SK-N-SH (cell line): ENCODE results near the gene NDUFS2. TPM values are rescaled to one million over a fixed set of nuclear protein-coding genes. Genes with fewer than 3 reads are reported as not detected.
A peak's percentile ranks its signal among the peaks of the same experiment; 100 is the strongest.

Source experiments
- CTCF ChIA-PET: fragments of 300-600, 350-600 bp; formaldehyde crosslinking; extraction: SDS; loops from one replicate; lab custom pipeline; 2021; lab: Yijun Ruan, JAX
- POLR2A ChIA-PET: fragments of 350-600 bp; sonication (Branson Sonifier 250); formaldehyde crosslinking; extraction: SDS; loops from one replicate; lab custom pipeline; 2020; ENCODE audit warnings: antibody characterized with exemption, inconsistent platforms; lab: Yijun Ruan, JAX
- DNase-seq: peaks from one replicate; pipeline ENCODE4 v3.0.0; 2012
- H2AFZ ChIP-seq: fragments of 200-600 bp; sonication (generic); 2 replicates; pipeline ENCODE4 v1.8.1; 2016; ENCODE audit warnings: antibody characterized with exemption, mild to moderate bottlenecking, low read depth
- H3F3A ChIP-seq: fragments of 200-600 bp; sonication (generic); replicated peaks from 2 replicates; pipeline ENCODE3; 2016; ENCODE audit warnings: antibody characterized with exemption, mild to moderate bottlenecking; ENCODE audit not compliant: insufficient read depth
- H3K27ac ChIP-seq, 2 experiments: fragments of 200-500 bp in 1 of 2; fragments of 200-600 bp in 1 of 2; sonication (Bioruptor generic) in 1 of 2; sonication (generic), shearing (Covaris generic) in 1 of 2; 2 replicates each; pipeline versions ENCODE4 v1.5.1 to v1.6.1; 2014 to 2016; ENCODE audit warnings: low read depth in 2 of 2, inconsistent platforms in 1 of 2, low read length in 1 of 2, mild to moderate bottlenecking in 1 of 2, mixed read lengths in 1 of 2
- H3K27me3 ChIP-seq: fragments of 200-600 bp; sonication (generic), shearing (Covaris generic); 2 replicates; pipeline ENCODE4 v1.6.1; 2016; ENCODE audit warnings: mixed run types; ENCODE audit not compliant: insufficient read depth
- H3K36me3 ChIP-seq, 2 experiments: fragments of 200-500 bp in 1 of 2; fragments of 200-600 bp in 1 of 2; sonication (Bioruptor generic) in 1 of 2; sonication (generic) in 1 of 2; replicated peaks in 1 of 2; 2 replicates each; pipeline versions ENCODE3 to v1.5.1; 2014 to 2016; ENCODE audit warnings: low read length in 1 of 2, mild to moderate bottlenecking in 1 of 2; ENCODE audit not compliant: insufficient read depth in 2 of 2, control insufficient read depth in 1 of 2
- H3K4me1 ChIP-seq, 2 experiments: fragments of 200-500 bp in 1 of 2; fragments of 200-600 bp in 1 of 2; sonication (Bioruptor generic) in 1 of 2; sonication (generic), shearing (Covaris generic) in 1 of 2; 2 replicates each; pipeline versions ENCODE4 v1.5.1 to v1.6.1; 2014 to 2016; ENCODE audit warnings: low read depth in 1 of 2, low read length in 1 of 2, mixed run types in 1 of 2; ENCODE audit not compliant: insufficient read depth in 2 of 2, control insufficient read depth in 1 of 2
- H3K4me2 ChIP-seq: fragments of 200-600 bp; sonication (generic), shearing (Covaris generic); 2 replicates; pipeline ENCODE4 v1.6.1; 2017; ENCODE audit warnings: mixed run types
- H3K4me3 ChIP-seq, 2 experiments: fragments of 200-500 bp in 1 of 2; fragments of 200-600 bp in 1 of 2; sonication (Bioruptor generic) in 1 of 2; sonication (generic), shearing (Covaris generic) in 1 of 2; 2 replicates each; pipeline versions ENCODE4 v1.5.1 to v1.8.1; 2014 to 2016; ENCODE audit warnings: low read depth in 2 of 2, inconsistent platforms in 1 of 2, low read length in 1 of 2, mild to moderate bottlenecking in 1 of 2, mixed read lengths in 1 of 2, moderate library complexity in 1 of 2
- H3K79me2 ChIP-seq: fragments of 200-600 bp; sonication (generic); 2 replicates; pipeline ENCODE4 v1.8.1; 2017; ENCODE audit warnings: mild to moderate bottlenecking; ENCODE audit not compliant: insufficient read depth
- H3K9ac ChIP-seq: fragments of 200-600 bp; sonication (generic); 2 replicates; pipeline ENCODE4 v1.6.1; 2017; ENCODE audit warnings: mixed run types
- H3K9me2 ChIP-seq: fragments of 200-600 bp; sonication (generic); 2 replicates; pipeline ENCODE4 v1.6.1; 2017; ENCODE audit warnings: mixed run types
- H3K9me3 ChIP-seq: fragments of 200-600 bp; sonication (generic); 2 replicates; pipeline ENCODE4 v1.6.1; 2017; ENCODE audit warnings: mixed run types, mild to moderate bottlenecking, moderate library complexity
- H4K20me1 ChIP-seq: fragments of 200-600 bp; sonication (generic); 2 replicates; pipeline ENCODE4 v1.6.1; 2017; ENCODE audit warnings: mild to moderate bottlenecking, mixed run types; ENCODE audit not compliant: insufficient read depth
- CHD2 ChIP-seq: fragments of 150-350 bp; IDR thresholded peaks from 2 replicates; pipeline ENCODE4 v1.6.1; 2018; ENCODE audit warnings: low read length; ENCODE audit not compliant: partially characterized antibody
- ELF1 ChIP-seq: IDR thresholded peaks from 2 replicates; pipeline ENCODE4 v1.4.0; 2012
- EP300 ChIP-seq, 2 experiments: IDR thresholded peaks; 2 replicates each; pipeline versions ENCODE4 v1.4.0 to v1.6.1; 2012; ENCODE audit warnings: borderline replicate concordance in 1 of 2, low read depth in 1 of 2, low read length in 1 of 2
- EZH2phosphoT487 ChIP-seq: fragments of 200-600 bp; sonication (generic); IDR thresholded peaks from 2 replicates; pipeline ENCODE4 v1.6.1; 2017; ENCODE audit warnings: low read depth, mixed run types, mild to moderate bottlenecking, antibody characterized with exemption, moderate library complexity, borderline replicate concordance
- FOSL2 ChIP-seq: IDR thresholded peaks from 2 replicates; pipeline ENCODE4 v1.4.0; 2012; ENCODE audit warnings: low read depth, mild to moderate bottlenecking, moderate library complexity, borderline replicate concordance
- FOXM1 ChIP-seq: IDR thresholded peaks from 2 replicates; pipeline ENCODE4 v1.4.0; 2012; ENCODE audit warnings: low read depth, mild to moderate bottlenecking
- GABPA ChIP-seq: IDR thresholded peaks from 2 replicates; pipeline ENCODE4 v1.4.0; 2012; ENCODE audit warnings: low read depth, mild to moderate bottlenecking
- IRF3 ChIP-seq: fragments of 150-350 bp; IDR thresholded peaks from 2 replicates; pipeline ENCODE4 v1.6.1; 2016; ENCODE audit warnings: mild to moderate bottlenecking, low read depth, low read length
- MEF2A ChIP-seq: IDR thresholded peaks from 2 replicates; pipeline ENCODE4 v1.4.0; 2012; ENCODE audit warnings: low read depth, borderline replicate concordance
- NFIC ChIP-seq: IDR thresholded peaks from 2 replicates; pipeline ENCODE4 v1.4.0; 2012; ENCODE audit warnings: borderline replicate concordance
- NRF1 ChIP-seq: IDR thresholded peaks from 2 replicates; pipeline ENCODE4 v1.6.1; 2012; ENCODE audit warnings: low read depth, mild to moderate bottlenecking, low read length
- RAD21 ChIP-seq: IDR thresholded peaks from 2 replicates; pipeline ENCODE4 v1.6.1; 2012; ENCODE audit warnings: mild to moderate bottlenecking, low read length
- RCOR1 ChIP-seq: fragments of 150-350 bp; IDR thresholded peaks from 2 replicates; pipeline ENCODE4 v1.6.1; 2017; ENCODE audit warnings: antibody characterized with exemption, low read length
- REST ChIP-seq: IDR thresholded peaks from 2 replicates; pipeline ENCODE4 v1.6.1; 2012; ENCODE audit warnings: mild to moderate bottlenecking, low read depth, low read length, moderate library complexity
- RXRA ChIP-seq: IDR thresholded peaks from 2 replicates; pipeline ENCODE4 v1.4.0; 2012; ENCODE audit warnings: low read depth, mild to moderate bottlenecking, borderline replicate concordance
- SIN3A ChIP-seq: IDR thresholded peaks from 2 replicates; pipeline ENCODE4 v1.6.1; 2012; ENCODE audit warnings: low read depth, mild to moderate bottlenecking, low read length, moderate library complexity, borderline replicate concordance
- TCF12 ChIP-seq: IDR thresholded peaks from 2 replicates; pipeline ENCODE4 v1.4.0; 2012
- TEAD4 ChIP-seq: IDR thresholded peaks from 2 replicates; pipeline ENCODE4 v1.4.0; 2012; ENCODE audit warnings: mild to moderate bottlenecking, borderline replicate concordance; ENCODE audit not compliant: insufficient read depth
- USF2 ChIP-seq: fragments of 150-350 bp; IDR thresholded peaks from 2 replicates; pipeline ENCODE4 v1.6.1; 2017; ENCODE audit warnings: antibody characterized with exemption, low read length, low read depth, borderline replicate concordance
- WGBS: methylation state at CpG from one replicate; pipeline ENCODE4 v1.1.6; 2017; ENCODE audit warnings: low lambda C conversion rate; 5-methylcytosine and 5-hydroxymethylcytosine counted together
- polyA plus RNA-seq, 3 experiments: library from polyadenylated mRNA; depleted of rRNA; stranded (reverse); fragments of >200 nt; gene quantifications; 2 replicates each; pipeline ENCODE4 v1.2.3, GENCODE V29; 2012
- TF ChIP-seq, protein P1 (sequence below): fragments of 200-600 bp; sonication (generic); IDR thresholded peaks from 2 replicates; pipeline ENCODE4 v1.6.1; 2017; ENCODE audit warnings: antibody characterized with exemption, mild to moderate bottlenecking, moderate library complexity
- TF ChIP-seq, protein P2 (sequence below): IDR thresholded peaks from 2 replicates; pipeline ENCODE4 v1.4.0; 2012; ENCODE audit warnings: low read depth
- TF ChIP-seq, protein P3 (sequence below): IDR thresholded peaks from 2 replicates; pipeline ENCODE4 v1.4.0; 2012; ENCODE audit warnings: low read depth, borderline replicate concordance

Gene NDUFS2
- polyA plus RNA-seq, 1 of the 3 experiments (the other 2 are of a cell fraction) = 203 TPM

DNA sequence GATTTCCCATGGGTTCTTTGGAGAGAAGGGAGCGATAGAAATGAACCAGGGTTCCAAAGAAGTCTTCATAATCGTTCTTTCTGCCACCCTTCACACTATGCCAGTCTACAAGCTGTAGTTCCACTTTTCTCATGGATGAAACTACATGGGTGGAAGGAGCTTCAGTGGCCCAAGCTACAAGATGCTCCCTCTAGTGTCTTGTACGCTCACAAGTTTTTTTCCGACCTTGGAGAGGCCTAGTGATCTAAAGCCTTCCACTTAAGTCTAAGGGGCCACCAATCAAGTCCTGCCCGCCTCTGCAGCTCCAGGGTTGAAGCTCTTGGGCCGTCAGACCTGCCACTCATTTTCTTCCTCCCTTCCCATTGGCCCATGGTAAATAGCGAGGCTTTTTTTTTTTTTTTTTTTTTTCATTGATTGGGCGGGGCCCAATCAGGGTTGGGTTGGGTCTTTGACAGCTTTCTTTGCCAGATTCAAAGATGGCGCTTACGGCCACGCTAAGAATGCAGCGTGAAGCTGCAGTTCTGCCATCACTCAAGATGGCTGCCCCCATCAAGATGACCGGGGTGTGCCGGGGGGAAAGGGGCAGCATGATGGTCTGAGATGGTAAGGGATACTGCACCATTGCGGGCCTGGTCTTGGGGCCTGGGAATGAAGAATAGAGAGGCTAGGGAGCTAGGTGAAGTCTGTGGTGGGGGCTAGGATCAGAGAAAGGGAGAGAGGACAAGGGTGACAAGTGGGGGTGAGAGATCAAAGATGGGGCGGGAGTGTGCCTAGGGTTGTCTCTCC, 23.6 kb downstream of the NDUFS2 start, which contains the start of gene TOMM40L:
Gene TOMM40L, plus strand, starts transcription at position 527 of the 786 bp plus-strand sequence. CDS start 430 bp downstream, outside the sequence.
- DNase-seq = peak; percentile 88
- Histone ChIP-seq H3K27me3 (no peaks in the 10 kb centered on the region), H3K9me3 (no peaks in the 10 kb centered on the region), H3K9ac (peak within 1 kb of the TSS; percentile 68), H3K4me2 (peak within 1 kb of the TSS; percentile 79), H3K27ac (peak within 1 kb of the TSS in 1 of 2 experiments; percentile 67; a peak in 3 of 4 replicates), H3K4me3 (peak within 1 kb of the TSS; percentile 69 to 74), H3K4me1 (peaks cover 8 to 21% of the 10 kb centered on the region in 2 experiments; a peak in 3 of 4 replicates), H2AFZ (peak within 1 kb of the TSS; percentile 80), H3K9me2 (no peaks in the 10 kb centered on the region), H3F3A (peaks cover 14% of the 10 kb centered on the region), H3K36me3 (peaks cover 0 to 20% of the 10 kb centered on the region in 2 experiments), H3K79me2 (no peaks in the 10 kb centered on the region), H4K20me1 (no peaks in the 10 kb centered on the region)
- WGBS = 7% methylated on average over 16 of the region's 16 CpGs
- POLR2A ChIA-PET = interaction anchor here (0.5 to 2.2 kb wide), 8 partner anchors 23 to 497 kb away, joined by 3 to 19 read pairs (median 4); partner anchors contain the start of genes ADAMTS4, NDUFS2 and SDHC
- CTCF ChIA-PET = interaction anchor here (0.6 to 6.2 kb wide), 23 partner anchors 9 to 164 kb away, joined by 3 to 78 read pairs (median 10); partner anchors contain the start of genes ADAMTS4, B4GALT3, FCER1G and NDUFS2
- TF ChIP-seq MEF2A (no peak), IRF3 (peak; percentile 82), RAD21 (peak; percentile 50), RXRA (no peak), TCF12 (no peak), NRF1 (no peak), ELF1 (no peak), CHD2 (peak; percentile 61), FOSL2 (no peak), EZH2phosphoT487 (no peak), NFIC (no peak), REST (no peak), EP300 (IDR thresholded peaks at IDR 0.05; ENCODE audit: borderline replicate concordance in 1 of 2, low read depth in 1 of 2, low read length in 1 of 2) (no peak), USF2 (no peak), RCOR1 (no peak), SIN3A (no peak; the same call in 1 of the 2 replicates), TEAD4 (no peak), GABPA (no peak), FOXM1 (no peak)
- TF ChIP-seq, protein P1, sequence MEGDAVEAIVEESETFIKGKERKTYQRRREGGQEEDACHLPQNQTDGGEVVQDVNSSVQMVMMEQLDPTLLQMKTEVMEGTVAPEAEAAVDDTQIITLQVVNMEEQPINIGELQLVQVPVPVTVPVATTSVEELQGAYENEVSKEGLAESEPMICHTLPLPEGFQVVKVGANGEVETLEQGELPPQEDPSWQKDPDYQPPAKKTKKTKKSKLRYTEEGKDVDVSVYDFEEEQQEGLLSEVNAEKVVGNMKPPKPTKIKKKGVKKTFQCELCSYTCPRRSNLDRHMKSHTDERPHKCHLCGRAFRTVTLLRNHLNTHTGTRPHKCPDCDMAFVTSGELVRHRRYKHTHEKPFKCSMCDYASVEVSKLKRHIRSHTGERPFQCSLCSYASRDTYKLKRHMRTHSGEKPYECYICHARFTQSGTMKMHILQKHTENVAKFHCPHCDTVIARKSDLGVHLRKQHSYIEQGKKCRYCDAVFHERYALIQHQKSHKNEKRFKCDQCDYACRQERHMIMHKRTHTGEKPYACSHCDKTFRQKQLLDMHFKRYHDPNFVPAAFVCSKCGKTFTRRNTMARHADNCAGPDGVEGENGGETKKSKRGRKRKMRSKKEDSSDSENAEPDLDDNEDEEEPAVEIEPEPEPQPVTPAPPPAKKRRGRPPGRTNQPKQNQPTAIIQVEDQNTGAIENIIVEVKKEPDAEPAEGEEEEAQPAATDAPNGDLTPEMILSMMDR = peak; percentile 70
- TF ChIP-seq, protein P2, sequence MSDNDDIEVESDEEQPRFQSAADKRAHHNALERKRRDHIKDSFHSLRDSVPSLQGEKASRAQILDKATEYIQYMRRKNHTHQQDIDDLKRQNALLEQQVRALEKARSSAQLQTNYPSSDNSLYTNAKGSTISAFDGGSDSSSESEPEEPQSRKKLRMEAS = no peak
- TF ChIP-seq, protein P3, sequence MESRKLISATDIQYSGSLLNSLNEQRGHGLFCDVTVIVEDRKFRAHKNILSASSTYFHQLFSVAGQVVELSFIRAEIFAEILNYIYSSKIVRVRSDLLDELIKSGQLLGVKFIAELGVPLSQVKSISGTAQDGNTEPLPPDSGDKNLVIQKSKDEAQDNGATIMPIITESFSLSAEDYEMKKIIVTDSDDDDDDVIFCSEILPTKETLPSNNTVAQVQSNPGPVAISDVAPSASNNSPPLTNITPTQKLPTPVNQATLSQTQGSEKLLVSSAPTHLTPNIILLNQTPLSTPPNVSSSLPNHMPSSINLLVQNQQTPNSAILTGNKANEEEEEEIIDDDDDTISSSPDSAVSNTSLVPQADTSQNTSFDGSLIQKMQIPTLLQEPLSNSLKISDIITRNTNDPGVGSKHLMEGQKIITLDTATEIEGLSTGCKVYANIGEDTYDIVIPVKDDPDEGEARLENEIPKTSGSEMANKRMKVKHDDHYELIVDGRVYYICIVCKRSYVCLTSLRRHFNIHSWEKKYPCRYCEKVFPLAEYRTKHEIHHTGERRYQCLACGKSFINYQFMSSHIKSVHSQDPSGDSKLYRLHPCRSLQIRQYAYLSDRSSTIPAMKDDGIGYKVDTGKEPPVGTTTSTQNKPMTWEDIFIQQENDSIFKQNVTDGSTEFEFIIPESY = no peak
